NB4 (cell line): ENCODE data around the gene FOXF1.

Experiments used
- MAX ChIP-seq: IDR thresholded peaks from 2 replicates; pipeline ENCODE4 v1.6.1; 2011; ENCODE audit warnings: low read depth, low read length
- POLR2A ChIP-seq: IDR thresholded peaks from 2 replicates; pipeline ENCODE4 v1.6.1; 2011; ENCODE audit warnings: mild to moderate bottlenecking; ENCODE audit not compliant: insufficient read length; ENCODE audit errors: extremely low read depth
- TF ChIP-seq, protein P1 (sequence below): IDR thresholded peaks from one replicate; pipeline ENCODE4 v1.5.1; 2012; ENCODE audit warnings: low read depth, low read length

- TF ChIP-seq POLR2A: no peak
- TF ChIP-seq, protein P1, sequence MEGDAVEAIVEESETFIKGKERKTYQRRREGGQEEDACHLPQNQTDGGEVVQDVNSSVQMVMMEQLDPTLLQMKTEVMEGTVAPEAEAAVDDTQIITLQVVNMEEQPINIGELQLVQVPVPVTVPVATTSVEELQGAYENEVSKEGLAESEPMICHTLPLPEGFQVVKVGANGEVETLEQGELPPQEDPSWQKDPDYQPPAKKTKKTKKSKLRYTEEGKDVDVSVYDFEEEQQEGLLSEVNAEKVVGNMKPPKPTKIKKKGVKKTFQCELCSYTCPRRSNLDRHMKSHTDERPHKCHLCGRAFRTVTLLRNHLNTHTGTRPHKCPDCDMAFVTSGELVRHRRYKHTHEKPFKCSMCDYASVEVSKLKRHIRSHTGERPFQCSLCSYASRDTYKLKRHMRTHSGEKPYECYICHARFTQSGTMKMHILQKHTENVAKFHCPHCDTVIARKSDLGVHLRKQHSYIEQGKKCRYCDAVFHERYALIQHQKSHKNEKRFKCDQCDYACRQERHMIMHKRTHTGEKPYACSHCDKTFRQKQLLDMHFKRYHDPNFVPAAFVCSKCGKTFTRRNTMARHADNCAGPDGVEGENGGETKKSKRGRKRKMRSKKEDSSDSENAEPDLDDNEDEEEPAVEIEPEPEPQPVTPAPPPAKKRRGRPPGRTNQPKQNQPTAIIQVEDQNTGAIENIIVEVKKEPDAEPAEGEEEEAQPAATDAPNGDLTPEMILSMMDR: no peak
- TF ChIP-seq MAX: no peak
These were observed 46.3 kb upstream of the FOXF1 start for GRCh38 chr16:86464044-86464443.
